ENCODE measurements around the gene KRT85. TPM values are rescaled to one million over a fixed set of nuclear protein-coding genes. Genes with fewer than 3 reads are reported as not detected.
A peak's percentile ranks its signal among the peaks of the same experiment; 100 is the strongest.

KRT85 gene
- total and polyA plus RNA-seq, 7 experiments from 2014 or later, result not detected

DNA sequence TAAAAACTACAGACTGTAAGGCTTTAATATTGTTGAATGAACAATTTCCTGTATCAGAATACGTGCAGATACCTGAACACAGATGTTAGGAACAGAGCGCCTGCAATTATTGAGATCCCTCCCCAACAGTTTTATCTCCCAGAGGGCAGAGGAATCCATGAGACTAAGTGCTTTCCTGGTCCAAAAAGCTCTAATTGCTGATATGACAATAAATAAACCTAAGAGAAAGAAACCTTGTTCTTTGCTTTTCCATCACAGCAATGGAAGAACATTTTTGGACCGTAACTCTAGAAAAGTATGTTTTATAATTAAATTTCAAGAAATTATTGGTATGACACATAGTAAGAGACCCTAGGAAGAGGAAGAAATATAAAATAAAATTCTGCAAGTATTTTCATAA, 33.1 kb downstream of the KRT85 start:
- ChIA-PET POLR2A (interaction anchor here (0.6 kb wide), 1 partner anchor 397 kb away, joined by 4 read pairs; no protein-coding TSS in a partner anchor), CTCF (interaction anchor here (0.6 kb wide), 1 partner anchor 397 kb away, joined by 3 read pairs; no protein-coding TSS in a partner anchor)
- Histone ChIP-seq H3K27ac (ENCODE audit: low read depth, low read length) (no peak overlapping the region), H3K9me3 (ENCODE audit: control insufficient read depth in 2 of 3, low read length in 3 of 3) (no peaks in the 10 kb centered on the region), H3K36me3 (ENCODE audit: control insufficient read depth in 2 of 3, insufficient read depth in 3 of 3, low read length in 3 of 3) (no peaks in the 10 kb centered on the region), H3K4me1 (ENCODE audit: control insufficient read depth in 2 of 2, insufficient read depth in 2 of 2, low read length in 2 of 2) (no peaks in the 10 kb centered on the region), H3K27me3 (ENCODE audit: control insufficient read depth in 2 of 2, insufficient read depth in 2 of 2, low read length in 2 of 2) (no peaks in the 10 kb centered on the region), H3K4me3 (ENCODE audit: low read length) (no peak overlapping the region)
- H3K4me3 Mint-ChIP-seq, result no peak overlapping the region
- H3K27ac Mint-ChIP-seq, result no peak overlapping the region
- H3K27me3 Mint-ChIP-seq, result peaks cover 0 to 26% (median 15%) of the 10 kb centered on the region in 5 donors
- peaks cover 0 to 25% (median 7%) of the 10 kb centered on the region in 11 donors for H3K9me3 Mint-ChIP-seq
- no peaks in the 10 kb centered on the region for H3K4me1 Mint-ChIP-seq
- intact Hi-C loops (cut with micrococcal nuclease), result no loop called here
- peaks cover 0 to 9% (median 4%) of the 10 kb centered on the region in 5 donors for H3K36me3 Mint-ChIP-seq
- DNase-seq (no peak), ATAC-seq (no peak)

DNA sequence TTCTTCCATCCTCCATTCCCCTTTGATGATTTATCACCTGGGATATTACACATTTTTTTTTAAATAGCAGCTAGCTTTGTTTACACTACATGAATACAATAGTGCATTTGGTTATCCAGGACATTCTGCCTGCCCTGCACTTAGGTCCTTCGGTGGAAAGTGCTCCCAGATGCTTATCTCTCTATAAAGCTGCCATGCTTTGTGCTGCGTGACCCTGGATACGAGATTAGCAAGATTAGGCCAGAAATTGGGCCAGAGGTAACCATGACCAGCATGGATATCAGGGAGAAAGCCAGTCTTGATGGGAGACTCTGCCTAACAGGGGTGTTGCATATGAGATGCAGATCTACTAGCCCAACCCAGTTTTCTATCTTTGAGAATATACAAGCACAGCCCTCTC, 34.0 kb downstream of the KRT85 start:
- Mint-ChIP-seq H3K27me3 (peaks cover 0 to 26% (median 12%) of the 10 kb centered on the region in 5 donors), H3K4me1 (no peaks in the 10 kb centered on the region), H3K9me3 (peaks cover 0 to 20% (median 7%) of the 10 kb centered on the region in 11 donors), H3K4me3 (no peak overlapping the region), H3K36me3 (peaks cover 0 to 9% (median 4%) of the 10 kb centered on the region in 5 donors), H3K27ac (no peak overlapping the region)
- no peaks in the 10 kb centered on the region for H3K9me3 ChIP-seq (ENCODE audit: control insufficient read depth in 2 of 3, low read length in 3 of 3)
- no peak overlapping the region for H3K27ac ChIP-seq (ENCODE audit: low read depth, low read length)
- CTCF ChIA-PET, result interaction anchor here (0.7 kb wide), 1 partner anchor 18 kb away, joined by 3 read pairs; no protein-coding TSS in a partner anchor
- ATAC-seq (no peak), DNase-seq (no peak)
- POLR2A ChIA-PET, result no interaction called here
- H3K4me1 ChIP-seq (ENCODE audit: control insufficient read depth in 2 of 2, insufficient read depth in 2 of 2, low read length in 2 of 2), result no peaks in the 10 kb centered on the region
- no peaks in the 10 kb centered on the region for H3K27me3 ChIP-seq (ENCODE audit: control insufficient read depth in 2 of 2, insufficient read depth in 2 of 2, low read length in 2 of 2)
- H3K4me3 ChIP-seq (ENCODE audit: low read length), result no peak overlapping the region
- no peaks in the 10 kb centered on the region for H3K36me3 ChIP-seq (ENCODE audit: control insufficient read depth in 2 of 3, insufficient read depth in 3 of 3, low read length in 3 of 3)
- intact Hi-C loops (cut with micrococcal nuclease), result no loop called here

DNA sequence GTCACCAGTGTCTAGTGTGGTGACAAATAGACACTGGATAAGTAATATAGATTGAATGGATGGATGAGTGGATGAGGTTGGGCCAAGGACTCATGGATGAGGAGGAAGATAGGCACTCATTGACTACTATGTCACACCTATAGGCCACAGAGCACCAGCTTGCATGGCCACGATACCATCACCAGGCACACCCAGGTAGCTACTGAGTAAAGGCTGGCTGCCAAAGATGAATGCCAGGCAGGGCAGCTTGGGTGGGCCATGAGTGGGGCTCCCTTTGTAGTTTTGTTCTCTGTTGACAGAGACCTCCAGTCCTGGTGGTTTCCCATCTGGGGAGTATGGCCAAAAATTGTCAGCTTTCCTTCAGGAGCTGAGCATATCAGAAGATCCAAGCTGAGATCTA, 34.9 kb downstream of the KRT85 start:
- peaks cover 0 to 22% (median 10%) of the 10 kb centered on the region in 5 donors for H3K27me3 Mint-ChIP-seq
- H3K4me3 Mint-ChIP-seq, result no peak overlapping the region
- peaks cover 0 to 5% of the 10 kb centered on the region in 2 donors for H3K4me1 ChIP-seq (ENCODE audit: control insufficient read depth in 2 of 2, insufficient read depth in 2 of 2, low read length in 2 of 2)
- no peak for ATAC-seq
- no peaks in the 10 kb centered on the region for H3K36me3 ChIP-seq (ENCODE audit: control insufficient read depth in 2 of 3, insufficient read depth in 3 of 3, low read length in 3 of 3)
- H3K27ac ChIP-seq (ENCODE audit: low read depth, low read length), result no peak overlapping the region
- H3K27me3 ChIP-seq (ENCODE audit: control insufficient read depth in 2 of 2, insufficient read depth in 2 of 2, low read length in 2 of 2), result no peaks in the 10 kb centered on the region
- intact Hi-C loops (cut with micrococcal nuclease), result no loop called here
- H3K27ac Mint-ChIP-seq, result no peak overlapping the region
- no peaks in the 10 kb centered on the region for H3K9me3 ChIP-seq (ENCODE audit: control insufficient read depth in 2 of 3, low read length in 3 of 3)
- peaks cover 0 to 6% (median 2%) of the 10 kb centered on the region in 7 donors for H3K4me1 Mint-ChIP-seq
- no peak overlapping the region for H3K4me3 ChIP-seq (ENCODE audit: low read length)
- no peak for DNase-seq
- CTCF ChIA-PET, result interaction anchor here (0.6 to 1.6 kb wide), 3 partner anchors 19 to 176 kb away, joined by 3 to 4 read pairs (median 3); no protein-coding TSS in a partner anchor
- peaks cover 0 to 20% (median 6%) of the 10 kb centered on the region in 11 donors for H3K9me3 Mint-ChIP-seq
- peaks cover 0 to 9% (median 4%) of the 10 kb centered on the region in 5 donors for H3K36me3 Mint-ChIP-seq
- POLR2A ChIA-PET, result no interaction called here

DNA sequence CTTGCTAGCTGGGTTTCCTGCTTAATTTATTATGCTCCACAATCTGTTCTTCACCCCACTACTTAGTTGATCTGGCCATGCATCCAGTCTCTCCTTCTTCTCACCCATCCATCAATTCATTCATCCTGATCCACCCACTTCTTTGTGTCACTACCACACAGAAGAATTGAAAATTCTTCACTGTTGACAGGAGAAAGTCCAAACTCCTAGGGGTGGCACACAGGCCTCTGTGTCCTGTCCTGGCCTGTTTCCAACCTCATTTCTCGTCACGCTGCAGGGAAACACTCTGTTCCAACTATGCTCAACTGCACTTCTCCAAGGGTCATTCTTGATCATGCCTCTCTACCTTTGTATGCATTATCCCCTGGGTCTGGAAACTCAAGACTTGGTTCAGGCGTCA, 35.4 kb downstream of the KRT85 start:
- H3K27me3 Mint-ChIP-seq, result peaks cover 0 to 22% (median 10%) of the 10 kb centered on the region in 5 donors
- no peaks in the 10 kb centered on the region for H3K36me3 ChIP-seq (ENCODE audit: control insufficient read depth in 2 of 3, insufficient read depth in 3 of 3, low read length in 3 of 3)
- no peak overlapping the region for H3K4me3 ChIP-seq (ENCODE audit: low read length)
- ATAC-seq, result no peak
- no peak overlapping the region for H3K27ac Mint-ChIP-seq
- peaks cover 0 to 12% (median 6%) of the 10 kb centered on the region in 7 donors for H3K4me1 Mint-ChIP-seq
- ChIA-PET POLR2A (no interaction called here), CTCF (interaction anchor here (0.6 to 1.6 kb wide), 3 partner anchors 131 to 206 kb away, joined by 3 to 4 read pairs (median 3); no protein-coding TSS in a partner anchor)
- H3K36me3 Mint-ChIP-seq, result peaks cover 0 to 8% (median 4%) of the 10 kb centered on the region in 5 donors
- H3K4me3 Mint-ChIP-seq, result no peak overlapping the region
- DNase-seq, result no peak
- peaks cover 0 to 15% (median 5%) of the 10 kb centered on the region in 11 donors for H3K9me3 Mint-ChIP-seq
- H3K4me1 ChIP-seq (ENCODE audit: control insufficient read depth in 2 of 2, insufficient read depth in 2 of 2, low read length in 2 of 2), result peaks cover 0 to 6% of the 10 kb centered on the region in 2 donors
- H3K27me3 ChIP-seq (ENCODE audit: control insufficient read depth in 2 of 2, insufficient read depth in 2 of 2, low read length in 2 of 2), result no peaks in the 10 kb centered on the region
- no peak overlapping the region for H3K27ac ChIP-seq (ENCODE audit: low read depth, low read length)
- no peaks in the 10 kb centered on the region for H3K9me3 ChIP-seq (ENCODE audit: control insufficient read depth in 2 of 3, low read length in 3 of 3)
- intact Hi-C loops (cut with micrococcal nuclease), result no loop called here

DNA sequence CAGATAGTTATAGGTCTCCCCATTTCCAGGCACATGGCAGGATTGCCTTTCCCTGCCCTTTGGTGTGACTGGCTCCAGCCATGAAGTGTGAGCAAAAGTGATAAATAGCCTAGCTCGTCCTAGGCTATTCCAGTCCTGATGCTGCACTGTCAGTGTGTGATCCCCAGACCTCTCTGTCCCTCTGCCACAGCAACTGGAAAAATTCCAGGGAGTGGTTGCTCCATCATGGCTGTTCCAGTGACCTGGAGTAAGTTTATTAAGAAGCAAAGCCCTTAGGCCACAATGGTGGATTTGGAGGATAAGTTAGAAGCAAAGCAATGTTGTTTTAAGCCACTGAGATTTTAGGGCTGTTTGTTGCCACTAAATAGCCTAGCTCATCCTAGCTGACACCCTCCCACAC, 36.2 kb downstream of the KRT85 start:
- Mint-ChIP-seq H3K27ac (no peak overlapping the region), H3K9me3 (peaks cover 0 to 9% (median 0%) of the 10 kb centered on the region in 11 donors), H3K27me3 (peaks cover 0 to 22% (median 11%) of the 10 kb centered on the region in 5 donors), H3K4me1 (peaks cover 0 to 13% (median 6%) of the 10 kb centered on the region in 7 donors), H3K4me3 (no peak overlapping the region), H3K36me3 (peaks cover 0 to 4% (median 0%) of the 10 kb centered on the region in 5 donors)
- peaks cover 0 to 6% of the 10 kb centered on the region in 2 donors for H3K4me1 ChIP-seq (ENCODE audit: control insufficient read depth in 2 of 2, insufficient read depth in 2 of 2, low read length in 2 of 2)
- H3K36me3 ChIP-seq (ENCODE audit: control insufficient read depth in 2 of 3, insufficient read depth in 3 of 3, low read length in 3 of 3), result no peaks in the 10 kb centered on the region
- H3K9me3 ChIP-seq (ENCODE audit: control insufficient read depth in 2 of 3, low read length in 3 of 3), result no peaks in the 10 kb centered on the region
- intact Hi-C loops (cut with micrococcal nuclease), result no loop called here
- no peak overlapping the region for H3K27ac ChIP-seq (ENCODE audit: low read depth, low read length)
- H3K27me3 ChIP-seq (ENCODE audit: control insufficient read depth in 2 of 2, insufficient read depth in 2 of 2, low read length in 2 of 2), result no peaks in the 10 kb centered on the region
- ATAC-seq, result no peak
- DNase-seq, result no peak
- CTCF ChIA-PET, result interaction anchor here (0.6 to 1.6 kb wide), 4 partner anchors 175 to 548 kb away, joined by 3 to 4 read pairs (median 4); no protein-coding TSS in a partner anchor
- POLR2A ChIA-PET, result no interaction called here
- no peak overlapping the region for H3K4me3 ChIP-seq (ENCODE audit: low read length)

DNA sequence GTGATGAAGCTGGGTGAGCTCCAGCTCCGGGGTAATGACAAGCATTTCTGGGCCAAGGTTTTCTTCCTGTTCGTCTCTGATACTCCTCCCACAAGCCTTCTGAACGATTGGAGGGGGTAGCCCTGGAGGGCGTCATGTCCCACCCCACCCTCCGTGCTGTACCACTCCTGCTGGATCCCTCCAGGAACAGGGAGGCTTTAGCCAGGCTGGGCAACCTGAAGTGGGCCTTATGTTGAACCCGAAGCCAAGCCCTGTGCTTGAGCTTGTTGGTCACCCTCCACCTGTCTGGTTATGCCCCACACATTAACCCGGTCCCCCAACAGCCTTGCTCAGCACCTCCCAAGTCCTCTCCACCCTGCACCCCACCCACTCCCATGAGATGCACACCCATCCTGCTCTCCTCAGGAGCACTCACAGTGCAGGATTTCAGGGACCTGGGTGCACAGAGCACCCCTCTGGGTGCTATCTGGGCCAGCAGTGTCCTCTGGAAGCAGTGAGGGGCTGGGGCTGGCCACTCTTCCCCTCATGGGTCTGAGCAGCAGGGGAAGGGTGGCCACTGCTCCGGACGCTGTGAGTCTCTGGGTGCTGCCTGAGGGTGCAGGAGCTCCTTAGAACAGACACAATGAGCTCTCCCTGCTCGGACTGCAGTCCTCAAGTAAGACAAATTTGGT, 39.3 kb downstream of the KRT85 start:
- Mint-ChIP-seq H3K4me3 (no peak overlapping the region), H3K27me3 (peaks cover 0 to 25% (median 12%) of the 10 kb centered on the region in 5 donors), H3K9me3 (peaks cover 0 to 1% (median 0%) of the 10 kb centered on the region in 11 donors), H3K27ac (no peak overlapping the region), H3K36me3 (no peaks in the 10 kb centered on the region), H3K4me1 (peaks cover 0 to 13% (median 6%) of the 10 kb centered on the region in 7 donors)
- intact Hi-C loops (cut with micrococcal nuclease), result loop anchor here (1.0 to 5.0 kb wide), 7 partner anchors 23 to 653 kb away; no protein-coding TSS in a partner anchor
- H3K27ac ChIP-seq (ENCODE audit: low read depth, low read length), result no peak overlapping the region
- no peaks in the 10 kb centered on the region for H3K9me3 ChIP-seq (ENCODE audit: control insufficient read depth in 2 of 3, low read length in 3 of 3)
- no peaks in the 10 kb centered on the region for H3K36me3 ChIP-seq (ENCODE audit: control insufficient read depth in 2 of 3, insufficient read depth in 3 of 3, low read length in 3 of 3)
- H3K4me1 ChIP-seq (ENCODE audit: control insufficient read depth in 2 of 2, insufficient read depth in 2 of 2, low read length in 2 of 2), result peaks cover 0 to 6% of the 10 kb centered on the region in 2 donors
- CTCF ChIA-PET, result interaction anchor here (0.5 to 4.1 kb wide), 21 partner anchors 9 to 659 kb away, joined by 3 to 55 read pairs (median 4); no protein-coding TSS in a partner anchor
- ATAC-seq (peak; percentile 13), DNase-seq (no peak)
- no peak overlapping the region for H3K4me3 ChIP-seq (ENCODE audit: low read length)
- POLR2A ChIA-PET, result no interaction called here
- H3K27me3 ChIP-seq (ENCODE audit: control insufficient read depth in 2 of 2, insufficient read depth in 2 of 2, low read length in 2 of 2), result no peaks in the 10 kb centered on the region
